ENCODE data around the gene DACH2.

DNA sequence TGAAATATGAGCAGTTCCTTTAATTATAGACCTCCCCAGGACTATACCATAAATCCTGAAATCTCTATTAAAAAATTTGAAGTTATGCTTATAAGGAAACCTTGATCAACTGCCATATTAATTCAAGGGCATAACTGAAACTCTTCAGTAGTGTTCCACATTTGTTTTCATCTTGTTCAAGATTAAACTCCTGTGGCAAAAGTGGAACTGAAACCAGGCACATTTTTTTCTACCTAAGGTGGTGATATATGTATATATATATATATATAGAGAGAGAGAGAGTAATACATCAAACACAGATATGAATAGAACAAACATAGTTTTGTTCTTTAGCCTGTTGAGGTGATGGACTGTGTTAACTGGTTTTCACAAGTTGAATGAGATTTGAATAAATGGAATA, 287.9 kb downstream of the DACH2 start:
- TF ChIP-seq, protein P1, sequence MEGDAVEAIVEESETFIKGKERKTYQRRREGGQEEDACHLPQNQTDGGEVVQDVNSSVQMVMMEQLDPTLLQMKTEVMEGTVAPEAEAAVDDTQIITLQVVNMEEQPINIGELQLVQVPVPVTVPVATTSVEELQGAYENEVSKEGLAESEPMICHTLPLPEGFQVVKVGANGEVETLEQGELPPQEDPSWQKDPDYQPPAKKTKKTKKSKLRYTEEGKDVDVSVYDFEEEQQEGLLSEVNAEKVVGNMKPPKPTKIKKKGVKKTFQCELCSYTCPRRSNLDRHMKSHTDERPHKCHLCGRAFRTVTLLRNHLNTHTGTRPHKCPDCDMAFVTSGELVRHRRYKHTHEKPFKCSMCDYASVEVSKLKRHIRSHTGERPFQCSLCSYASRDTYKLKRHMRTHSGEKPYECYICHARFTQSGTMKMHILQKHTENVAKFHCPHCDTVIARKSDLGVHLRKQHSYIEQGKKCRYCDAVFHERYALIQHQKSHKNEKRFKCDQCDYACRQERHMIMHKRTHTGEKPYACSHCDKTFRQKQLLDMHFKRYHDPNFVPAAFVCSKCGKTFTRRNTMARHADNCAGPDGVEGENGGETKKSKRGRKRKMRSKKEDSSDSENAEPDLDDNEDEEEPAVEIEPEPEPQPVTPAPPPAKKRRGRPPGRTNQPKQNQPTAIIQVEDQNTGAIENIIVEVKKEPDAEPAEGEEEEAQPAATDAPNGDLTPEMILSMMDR (IDR thresholded peaks at IDR 0.05), result no peak
- TF ChIP-seq POLR2A (IDR thresholded peaks at IDR 0.05), result no peak

All from lower leg skin (tissue), 3 donors.